HepG2 (cell line): ENCODE results near the gene KLHL18. TPM values are rescaled to one million over a fixed set of nuclear protein-coding genes. Genes with fewer than 3 reads are reported as not detected.

Source experiments
- FOXC1 ChIP-seq: sonication (generic); formaldehyde crosslinking; IDR thresholded peaks from 2 replicates; pipeline ENCODE4 v1.8.0; 2022; ENCODE audit warnings: mild to moderate bottlenecking, missing genetic modification reagents, borderline replicate concordance
- GMEB2 ChIP-seq: IDR thresholded peaks from 2 replicates; pipeline ENCODE4 v1.6.1; 2016; ENCODE audit warnings: missing biosample characterization, missing genetic modification reagents, low read depth
- GZF1 ChIP-seq: sonication (generic); formaldehyde crosslinking; IDR thresholded peaks from 2 replicates; pipeline ENCODE4 v1.5.1; 2020; ENCODE audit warnings: mild to moderate bottlenecking, missing genetic modification reagents
- HDAC1 ChIP-seq: sonication (generic); formaldehyde crosslinking; IDR thresholded peaks from 2 replicates; pipeline ENCODE4 v1.5.1; 2020; ENCODE audit warnings: mild to moderate bottlenecking, missing genetic modification reagents
- HOMEZ ChIP-seq: IDR thresholded peaks from 2 replicates; pipeline ENCODE4 v1.6.1; 2016; ENCODE audit warnings: low read depth
- NFYC ChIP-seq: IDR thresholded peaks from 2 replicates; pipeline ENCODE4 v1.6.1; 2016; ENCODE audit warnings: missing genetic modification reagents, missing compliant biosample characterization
- NR2C2 ChIP-seq: sonication (generic); formaldehyde crosslinking; IDR thresholded peaks from 2 replicates; pipeline ENCODE4 v1.4.0; 2020; ENCODE audit warnings: missing genetic modification reagents, mild to moderate bottlenecking, moderate library complexity, borderline replicate concordance
- REPIN1 ChIP-seq: sonication (generic); formaldehyde crosslinking; IDR thresholded peaks from 2 replicates; pipeline ENCODE4 v1.8.0; 2022; ENCODE audit warnings: missing genetic modification reagents, low read depth, mild to moderate bottlenecking, borderline replicate concordance
- SNAI1 ChIP-seq: sonication (generic); formaldehyde crosslinking; IDR thresholded peaks from 2 replicates; pipeline ENCODE4 v1.5.0; 2020; ENCODE audit warnings: mild to moderate bottlenecking, missing genetic modification reagents, borderline replicate concordance
- SNRNP70 ChIP-seq: fragments of 200-400 bp; formaldehyde crosslinking; IDR thresholded peaks from 2 replicates; pipeline ENCODE4 v1.6.1; 2017; ENCODE audit warnings: mild to moderate bottlenecking, low read depth, low read length, moderate library complexity
- TOPORS ChIP-seq: sonication (generic); formaldehyde crosslinking; IDR thresholded peaks from 2 replicates; pipeline ENCODE4 v1.8.0; 2023; ENCODE audit warnings: mild to moderate bottlenecking, missing genetic modification reagents
- ZBTB39 ChIP-seq: sonication (generic); formaldehyde crosslinking; IDR thresholded peaks from 2 replicates; pipeline ENCODE4 v1.5.0; 2020; ENCODE audit warnings: missing genetic modification reagents
- ZNF230 ChIP-seq: sonication (generic); formaldehyde crosslinking; IDR thresholded peaks from 2 replicates; pipeline ENCODE4 v1.4.0; 2020; ENCODE audit warnings: mild to moderate bottlenecking, missing genetic modification reagents
- ZNF350 ChIP-seq: sonication (generic); formaldehyde crosslinking; IDR thresholded peaks from 2 replicates; pipeline ENCODE4 v1.4.0; 2020; ENCODE audit warnings: mild to moderate bottlenecking, low read depth, missing genetic modification reagents, borderline replicate concordance
- ZNF609 ChIP-seq: sonication (generic); formaldehyde crosslinking; IDR thresholded peaks from 2 replicates; pipeline ENCODE4 v1.4.0; 2020; ENCODE audit warnings: mild to moderate bottlenecking, missing genetic modification reagents, borderline replicate concordance
- ZNF724P ChIP-seq: sonication (generic); formaldehyde crosslinking; IDR thresholded peaks from 2 replicates; pipeline ENCODE4 v1.8.0; 2022; ENCODE audit warnings: missing genetic modification reagents, borderline replicate concordance
- ZNF788 ChIP-seq: sonication (generic); formaldehyde crosslinking; IDR thresholded peaks from 2 replicates; pipeline ENCODE4 v1.5.0; 2020; ENCODE audit warnings: mild to moderate bottlenecking, missing genetic modification reagents, borderline replicate concordance
- polyA plus RNA-seq, 8 experiments: library from polyadenylated mRNA; depleted of rRNA in 3 of 8; stranded (reverse) in 7 of 8; unstranded in 1 of 8; fragments of >200 nt; fragmentation: Illumina TruSeq in 4 of 8; extraction: Trizol in 4 of 8; gene quantifications; 2 replicates each; pipeline versions ENCODE4 v1.2.1 to v1.2.3, GENCODE V29; 2011 to 2016; ENCODE audit warnings: low read depth in 4 of 8, missing spikeins in 1 of 8, mixed read lengths in 1 of 8; ENCODE audit not compliant: insufficient read depth in 1 of 8
- total RNA-seq, 5 experiments: library from RNA; depleted of rRNA; stranded (reverse); fragments of >200 nt; fragmentation: Illumina TruSeq; extraction: Trizol; gene quantifications; 2 replicates each; pipeline ENCODE4 v1.2.3, GENCODE V29; 2016; ENCODE audit warnings: low read depth in 1 of 5

Gene KLHL18
- total and polyA plus RNA-seq, 2 of the 13 experiments (the other 11 are each of a cell fraction or from before 2014, with no cell fraction given), result 17.5 to 18.8 TPM

- TF ChIP-seq HOMEZ (CRISPR knock-in tag) (peak; percentile 51; the same call in 1 of the 2 replicates), NFYC (no peak), TOPORS (CRISPR knock-in tag) (no peak), ZBTB39 (no peak), GZF1 (0 out of 2 replicates have a peak, but pooled peaks have one; percentile 6), SNRNP70 (no peak), ZNF724P (CRISPR knock-in tag) (peak; percentile 65), ZNF788 (peak; percentile 83; the same call in 1 of the 2 replicates), ZNF350 (CRISPR knock-in tag) (peak; percentile 49; the same call in 1 of the 2 replicates), SNAI1 (CRISPR knock-in tag) (no peak), GMEB2 (CRISPR knock-in tag) (0 out of 2 replicates have a peak, but pooled peaks have one; percentile 29), HDAC1 (CRISPR knock-in tag) (peak; percentile 53; the same call in 1 of the 2 replicates), NR2C2 (CRISPR knock-in tag) (peak; percentile 92), FOXC1 (CRISPR knock-in tag) (no peak), REPIN1 (CRISPR knock-in tag) (peak; percentile 91; the same call in 1 of the 2 replicates), ZNF609 (CRISPR knock-in tag) (peak; percentile 65), ZNF230 (CRISPR knock-in tag) (no peak)
These were observed 96.7 kb downstream of the KLHL18 start (continued) for GRCh38 chr3:47379411-47379899.
